Measurements from ENCODE around the gene NFIC.
"Not testable (repeated sequence)": the region's sequence is repeated elsewhere in the genome, so short reads cannot be mapped to it uniquely, and the experiment has no call there.

NFIC gene

GRCh38 chr19:3423183-3423829 is 56.9 kb downstream of the NFIC start:
- no peak for DNase-seq (ENCODE audit: low spot score)

DNA sequence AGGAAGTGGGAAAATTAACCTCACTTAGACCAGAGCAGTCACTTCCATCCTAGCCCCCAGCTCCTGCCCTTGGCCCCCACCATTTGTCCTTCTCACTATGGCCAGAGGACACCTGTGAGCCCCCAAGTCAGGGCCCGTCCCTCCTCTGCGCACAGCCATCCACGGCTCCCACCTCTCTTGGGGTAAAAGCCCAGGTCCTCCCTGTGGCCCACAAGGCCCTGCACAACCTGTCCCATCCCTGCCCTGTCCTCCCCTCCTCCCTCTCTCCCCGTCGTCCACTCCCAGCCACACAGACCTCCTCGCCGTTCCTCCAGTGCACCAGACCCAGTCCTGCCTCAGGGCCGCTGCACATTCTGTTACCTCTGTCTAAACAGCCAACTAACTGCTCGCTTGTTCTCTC is 60.0 kb downstream of the NFIC start:
- DNase-seq (ENCODE audit: low spot score) = no peak

- not testable (repeated sequence) for DNase-seq (ENCODE audit: low spot score)
These were observed 63.9 kb downstream of the NFIC start for GRCh38 chr19:3430366-3430680.

DNA sequence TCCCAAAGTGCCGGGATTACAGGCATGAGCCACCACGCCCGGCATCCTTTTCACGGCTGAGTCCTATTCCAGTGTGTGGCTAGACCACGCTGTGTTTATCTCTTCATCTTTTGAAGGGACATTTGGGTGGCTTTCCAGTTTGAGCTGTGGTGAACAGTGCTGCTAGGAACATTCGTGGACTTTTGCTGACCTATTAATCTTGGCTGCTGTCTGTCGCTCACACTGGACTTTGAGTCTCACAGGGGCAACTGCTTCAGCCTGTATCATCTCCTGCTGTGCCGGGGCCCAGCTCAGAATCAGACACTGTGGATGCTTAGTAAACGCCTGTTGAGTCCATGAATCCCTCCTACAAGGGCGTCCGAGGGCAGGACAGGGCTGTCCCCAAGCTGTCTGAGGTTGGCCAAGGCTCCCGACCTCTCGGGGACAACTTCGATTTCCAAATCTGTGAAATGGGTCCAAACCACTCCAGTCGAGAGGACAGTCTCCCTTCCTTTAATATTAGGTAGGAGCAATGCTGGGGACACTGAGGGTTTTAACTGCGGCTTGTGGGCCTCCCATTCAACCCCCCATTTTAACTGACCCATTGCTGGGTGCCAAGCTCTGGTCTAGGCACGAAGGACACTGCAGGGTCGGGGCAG is 65.5 kb downstream of the NFIC start:
- no peak for DNase-seq (ENCODE audit: low spot score)

GRCh38 chr19:3433313-3433712 is 66.9 kb downstream of the NFIC start:
- no peak for DNase-seq (ENCODE audit: low spot score)

DNA sequence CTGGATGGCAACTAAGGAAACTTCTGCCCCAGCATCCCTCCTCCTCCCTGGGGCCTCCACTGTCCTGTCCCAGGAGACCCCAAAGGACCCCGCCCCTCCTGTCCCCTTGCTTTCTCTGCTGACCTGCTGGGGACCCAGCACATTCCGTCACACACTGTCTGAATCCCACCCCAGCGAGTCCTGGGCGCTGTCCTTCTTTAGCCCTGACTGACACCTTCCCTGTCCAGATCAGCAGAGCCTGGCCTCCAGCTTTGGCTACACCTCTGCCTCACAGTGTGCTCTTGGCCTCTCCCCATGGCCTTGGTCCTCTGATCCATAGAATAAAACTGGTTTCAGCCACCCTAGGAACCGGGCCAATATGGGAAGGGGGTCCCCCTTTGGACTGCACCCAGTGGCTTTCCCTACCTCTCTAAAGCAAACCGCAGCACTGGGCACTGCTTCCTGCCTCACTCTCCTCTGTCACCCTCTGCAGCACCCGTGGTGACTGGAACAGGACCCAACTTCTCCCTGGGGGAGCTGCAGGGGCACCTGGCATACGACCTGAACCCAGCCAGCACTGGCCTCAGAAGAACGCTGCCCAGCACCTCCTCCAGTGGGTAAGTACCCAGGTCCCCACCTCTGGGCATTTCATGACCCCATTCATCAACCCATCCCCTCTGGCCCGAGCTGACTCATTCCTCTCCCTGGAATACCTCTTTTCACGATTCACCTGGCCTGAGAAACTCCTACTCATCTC is 67.6 kb downstream of the NFIC start:
- DNase-seq (ENCODE audit: low spot score) = no peak

- no peak for DNase-seq (ENCODE audit: low spot score)
These were observed 68.5 kb downstream of the NFIC start for GRCh38 chr19:3434630-3435553.

DNA sequence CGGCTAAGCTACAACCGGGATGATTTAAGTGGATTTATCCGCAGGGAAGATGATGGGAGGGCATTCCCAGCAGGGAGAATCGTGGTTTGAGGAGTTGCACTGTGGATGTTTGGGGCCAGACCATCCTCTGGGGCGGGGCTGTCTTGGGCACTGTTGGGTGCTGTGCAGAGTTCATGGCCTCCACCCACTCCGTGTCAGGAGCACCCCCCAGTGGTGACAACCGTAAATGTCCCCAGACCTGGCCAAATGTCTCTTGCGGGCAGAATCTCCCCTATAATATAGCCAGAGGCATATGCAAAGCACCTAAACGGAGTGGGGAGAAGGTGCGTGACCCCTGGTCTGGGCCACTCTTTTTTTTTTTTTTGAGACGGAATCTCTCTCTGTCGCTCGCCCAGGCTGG is 73.7 kb downstream of the NFIC start:
- peak; percentile 86 for DNase-seq (ENCODE audit: low spot score)

- no peak for DNase-seq (ENCODE audit: low spot score)
These were observed 75.0 kb downstream of the NFIC start for GRCh38 chr19:3441089-3441985.

- no peak for DNase-seq (ENCODE audit: low spot score)
These were observed 75.6 kb downstream of the NFIC start for GRCh38 chr19:3441986-3442329.

- no peak for DNase-seq (ENCODE audit: low spot score)
These were observed 76.2 kb downstream of the NFIC start for GRCh38 chr19:3442487-3443071.

DNA sequence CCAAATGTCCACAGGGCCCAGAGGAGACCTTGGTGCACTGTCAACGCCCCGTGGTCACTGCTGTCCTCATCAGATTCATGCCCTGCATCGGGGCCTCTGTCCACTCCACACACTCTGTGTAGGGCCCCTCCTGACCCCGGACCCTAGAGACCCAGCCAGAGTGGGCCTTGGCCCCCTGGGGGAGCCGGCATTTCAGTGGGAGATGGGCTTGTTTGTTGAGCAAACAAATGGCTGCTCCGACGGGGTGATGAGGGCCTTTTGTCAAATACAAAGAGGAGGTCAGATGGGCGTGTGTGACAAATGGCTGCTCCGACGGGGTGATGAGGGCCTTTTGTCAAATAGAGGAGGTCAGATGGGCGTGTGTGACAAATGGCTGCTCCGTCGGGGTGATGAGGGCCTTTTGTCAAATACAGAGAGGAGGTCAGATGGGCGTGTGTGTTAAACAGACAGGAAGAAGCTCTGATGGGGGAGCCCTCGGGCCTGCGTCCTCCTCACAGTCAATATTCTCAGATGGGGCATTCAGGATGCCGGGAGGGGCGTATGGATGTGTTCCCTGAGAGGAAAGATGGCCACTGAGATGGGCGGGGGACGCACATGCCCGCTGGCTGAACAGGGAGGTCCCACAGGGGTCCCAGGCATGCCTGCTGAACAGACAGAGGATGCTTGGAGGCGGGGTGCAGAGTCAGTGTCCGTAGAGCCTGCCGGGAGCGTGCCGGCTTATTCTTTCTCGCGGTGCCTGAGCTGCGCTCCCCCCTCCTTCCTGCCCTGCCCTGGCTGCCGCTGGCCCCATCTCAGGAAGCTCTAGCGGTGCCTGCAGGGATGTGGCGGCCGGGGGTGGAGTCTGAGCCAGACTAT is 77.7 kb downstream of the NFIC start:
- DNase-seq (ENCODE audit: low spot score) = no peak

DNA sequence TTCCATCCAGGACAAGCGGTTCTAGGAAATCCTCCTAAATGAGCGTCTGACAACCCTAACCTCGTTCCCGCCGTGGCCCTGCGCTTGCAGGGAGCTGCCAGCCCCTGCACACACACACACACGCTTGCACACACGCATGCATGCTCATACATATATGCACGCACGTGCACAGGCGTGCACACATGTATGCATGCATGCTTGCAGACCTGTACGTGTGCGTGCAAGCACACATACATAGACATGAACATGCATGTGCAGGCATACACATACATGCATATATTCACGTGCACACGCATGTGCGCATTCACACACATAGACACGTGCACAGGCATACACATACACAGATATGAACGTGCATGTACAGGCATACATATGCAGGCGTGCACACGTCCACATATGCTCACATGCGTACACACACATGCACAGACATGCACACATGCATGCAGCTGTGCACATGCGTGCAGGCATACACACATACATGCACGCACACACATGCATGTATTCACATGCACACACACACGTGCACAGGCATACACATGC is 78.4 kb downstream of the NFIC start:
- DNase-seq (ENCODE audit: low spot score) = no peak

DNA sequence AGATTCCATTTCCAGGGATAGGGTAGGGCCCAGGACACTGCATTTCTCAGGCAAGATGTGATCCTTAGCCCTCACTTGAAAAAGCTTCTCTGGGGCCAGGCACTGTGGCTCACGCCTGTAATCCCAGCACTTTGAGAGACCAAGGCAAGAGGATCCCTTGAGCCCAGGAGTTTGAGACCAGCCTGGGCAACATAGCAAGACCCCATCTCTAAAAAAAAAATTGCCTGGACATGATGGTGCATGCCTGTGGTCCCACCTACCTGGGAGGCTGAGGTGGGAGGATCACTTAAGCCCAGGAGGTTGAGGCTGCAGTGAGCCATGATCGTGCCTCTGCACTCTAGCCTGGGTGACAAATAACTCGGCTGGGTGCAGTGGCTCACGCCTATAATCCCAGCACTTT is 80.3 kb downstream of the NFIC start:
- DNase-seq (ENCODE audit: low spot score) = not testable (repeated sequence)

DNA sequence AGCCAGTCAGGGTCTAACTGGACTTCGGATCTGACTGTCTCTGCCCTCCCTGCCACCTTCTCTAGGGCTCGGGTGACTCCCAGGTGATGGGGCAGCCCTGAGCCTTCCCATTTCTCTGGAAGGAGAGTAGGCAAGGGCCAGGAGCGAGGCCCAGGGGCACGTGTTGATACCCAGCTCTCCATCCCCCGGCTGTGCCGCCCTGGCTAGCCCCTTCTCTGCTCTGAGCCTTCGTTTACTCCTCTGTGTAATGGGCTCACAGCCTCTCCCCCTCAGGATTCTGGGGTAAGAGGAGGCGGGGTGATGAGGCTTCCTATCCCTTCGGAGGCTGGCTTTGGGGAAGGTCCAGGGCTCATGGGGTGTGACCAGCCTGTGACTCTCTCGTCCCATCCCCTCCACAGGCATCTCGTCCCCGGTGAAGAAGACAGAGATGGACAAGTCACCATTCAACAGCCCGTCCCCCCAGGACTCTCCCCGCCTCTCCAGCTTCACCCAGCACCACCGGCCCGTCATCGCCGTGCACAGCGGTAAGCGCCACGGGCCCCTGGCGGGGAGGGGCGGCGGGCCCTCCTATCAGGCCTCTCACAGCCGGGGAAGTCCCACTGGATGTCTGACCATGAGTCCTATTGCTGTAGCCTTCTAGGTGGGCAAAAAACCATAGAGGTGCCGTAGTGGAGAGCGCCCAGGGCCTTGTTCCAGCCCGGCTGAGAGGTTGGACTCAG is 82.4 kb downstream of the NFIC start:
- DNase-seq (ENCODE audit: low spot score) = no peak

DNA sequence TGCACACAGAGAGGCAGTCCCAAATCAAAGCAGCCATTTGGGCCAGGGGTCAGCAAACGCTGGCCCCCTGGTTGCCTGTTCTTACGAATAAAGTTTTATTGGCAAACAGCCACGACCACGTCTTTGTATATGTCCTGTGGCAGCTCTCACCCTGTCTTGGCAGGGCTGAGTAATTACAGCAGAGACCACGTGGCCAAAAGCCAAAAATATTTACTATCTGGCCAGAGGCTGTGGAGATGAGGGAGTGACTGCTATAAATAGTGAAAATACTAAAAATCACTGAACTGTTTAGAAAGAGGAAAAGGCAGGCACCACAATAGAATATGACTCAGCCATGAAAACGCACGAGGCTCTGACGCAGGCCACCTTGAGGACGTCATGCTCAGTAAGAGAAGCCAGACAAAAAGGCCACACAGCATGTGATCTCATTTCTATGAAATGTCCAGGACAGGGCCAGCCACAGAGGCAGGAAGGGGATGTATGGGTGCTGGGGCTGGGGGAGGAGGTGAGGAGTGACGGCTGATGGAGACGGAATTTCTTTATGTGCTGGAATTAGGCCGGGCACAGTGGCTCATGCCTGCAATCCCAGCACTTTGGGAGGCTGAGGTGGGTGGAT is 84.5 kb downstream of the NFIC start:
- no peak for DNase-seq (ENCODE audit: low spot score)

DNA sequence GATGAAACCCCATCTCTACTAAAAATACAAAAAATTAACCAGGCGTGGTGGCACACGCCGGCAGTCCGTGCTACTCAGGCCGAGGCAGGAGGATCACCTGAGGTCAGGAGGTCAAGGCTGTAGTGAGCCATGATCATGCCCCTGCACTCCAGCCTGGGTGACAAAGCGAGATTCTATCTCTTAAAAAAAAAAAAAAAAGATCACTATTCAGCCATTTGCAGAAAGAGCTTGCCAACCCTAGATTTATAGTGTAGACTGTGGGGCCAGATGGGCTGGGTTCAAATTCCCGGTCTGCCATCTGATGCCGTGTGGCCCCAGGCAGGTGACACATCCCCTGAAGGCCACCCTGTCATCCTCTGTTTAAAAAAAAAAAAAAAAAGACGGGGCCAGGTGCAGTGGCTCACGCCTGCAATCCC is 85.1 kb downstream of the NFIC start:
- no peak for DNase-seq (ENCODE audit: low spot score)

GRCh38 chr19:3452171-3452941 is 86.0 kb downstream of the NFIC start:
- DNase-seq (ENCODE audit: low spot score) = no peak

Measured in HuH-7 (cell line).